GM21737 (cell line): ENCODE results near the gene OR2B6.
"Not testable (repeated sequence)": the region's sequence is repeated elsewhere in the genome, so short reads cannot be mapped to it uniquely, and the experiment has no call there.

Experiments used
- ATAC-seq: cut with Tn5 transposase; IDR thresholded peaks from one replicate; pipeline ENCODE4 v1.9.1; 2021; ENCODE audit warnings: mild to moderate bottlenecking, moderate library complexity; ENCODE audit not compliant: unreplicated experiment

Gene OR2B6

DNA sequence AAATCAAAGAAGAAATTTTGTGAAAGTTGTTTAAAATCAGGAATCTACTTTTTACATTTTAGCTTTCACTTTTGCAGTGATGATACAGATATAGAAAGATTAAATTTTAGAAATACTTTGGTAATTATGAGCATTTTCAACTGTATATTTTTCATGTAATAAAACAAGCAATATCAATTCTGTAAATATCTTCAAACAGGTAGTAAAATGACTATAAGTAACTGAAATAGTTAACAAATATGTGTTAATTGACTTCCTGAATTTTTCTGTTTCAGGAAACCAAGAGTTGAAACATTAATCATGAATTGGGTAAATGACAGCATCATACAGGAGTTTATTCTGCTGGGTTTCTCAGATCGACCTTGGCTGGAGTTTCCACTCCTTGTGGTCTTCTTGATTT lies at the start of gene OR2B6:
TSS of gene OR2B6 (plus strand) at position 301 of the 400 bp plus-strand sequence. CDS start at position 301, 0 bp downstream.
- no peak for ATAC-seq

DNA sequence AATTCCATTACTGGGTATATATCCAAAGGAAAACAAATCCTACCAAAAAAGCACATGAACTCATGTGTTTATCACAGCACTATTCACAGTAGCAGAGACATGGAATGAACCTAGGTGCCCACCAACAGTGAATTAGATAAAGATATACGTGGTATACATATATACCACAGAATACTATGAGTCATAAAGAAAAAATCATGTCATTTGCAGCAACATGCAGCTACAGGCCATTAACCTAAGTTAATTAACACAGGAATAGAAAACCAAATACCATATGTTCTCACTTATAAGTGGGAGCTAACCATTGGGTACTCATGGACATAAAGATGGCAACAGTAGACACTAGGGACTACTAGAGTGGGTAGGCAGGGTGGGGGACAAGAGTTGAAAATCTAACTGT lies 49.0 kb upstream of the OR2B6 start:
- no peak for ATAC-seq

DNA sequence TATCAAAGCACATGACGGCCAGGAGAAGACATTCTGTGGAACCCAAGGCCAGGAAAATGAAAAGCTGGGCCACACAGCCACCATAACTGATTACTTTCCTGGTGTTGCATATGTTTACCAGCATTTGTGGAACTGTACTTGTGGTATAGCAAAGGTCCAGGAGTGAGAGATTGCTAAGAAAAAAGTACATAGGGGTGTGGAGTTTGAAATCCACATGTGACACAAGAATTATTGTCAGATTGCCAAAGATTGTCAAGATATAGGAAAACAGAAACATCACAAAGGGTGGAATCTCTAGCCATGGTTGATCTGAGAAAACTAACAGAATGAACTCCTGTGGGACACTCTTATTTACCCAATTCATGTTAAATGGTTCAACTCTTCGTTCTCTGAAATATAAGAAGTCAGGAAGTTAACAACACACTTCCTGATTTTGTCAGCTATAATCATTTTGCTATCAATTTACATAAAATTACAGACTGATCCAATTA lies 45.0 kb upstream of the OR2B6 start, which contains the start of gene OR2B2:
TSS of gene OR2B2 (minus strand) at position 441 of the 491 bp plus-strand sequence. CDS start at position 364, 77 bp downstream.
- ATAC-seq: no peak

DNA sequence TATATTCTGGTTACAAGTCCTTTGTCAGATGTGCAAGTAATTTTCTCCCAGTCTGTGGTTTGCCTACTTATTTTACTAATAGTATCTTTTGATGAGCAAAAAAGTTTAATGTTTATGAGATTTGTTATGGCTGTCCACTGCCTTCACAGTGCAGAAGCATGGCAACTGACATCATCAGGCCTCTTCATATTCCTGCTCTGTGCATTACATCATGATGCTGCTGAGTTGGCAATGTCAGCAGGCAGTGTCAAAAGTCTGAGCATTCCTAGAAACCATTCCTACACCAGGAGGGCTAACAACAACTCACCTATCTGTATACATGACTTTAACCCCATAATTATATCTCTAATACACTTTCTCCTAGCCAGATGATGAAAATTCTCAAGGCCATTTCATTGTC lies 34.1 kb upstream of the OR2B6 start:
- no peak for ATAC-seq

DNA sequence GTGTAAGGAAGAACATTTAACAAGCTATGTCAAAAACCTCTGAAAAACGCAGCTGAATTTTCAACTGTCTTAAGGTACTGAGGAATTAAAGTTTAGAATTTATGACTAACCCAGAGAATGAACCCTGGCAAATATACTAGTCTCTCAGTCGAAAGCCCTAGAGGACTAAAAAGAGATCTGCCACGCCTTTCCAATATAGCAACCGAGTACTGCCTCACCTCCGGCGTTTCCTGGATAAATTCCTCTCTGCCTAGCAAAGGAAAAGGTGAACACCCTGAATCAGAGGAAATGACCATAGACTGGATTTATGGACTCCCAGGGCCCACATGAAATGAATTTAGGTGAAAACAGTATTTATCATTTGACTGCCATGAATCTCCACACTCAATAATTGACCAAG lies 32.9 kb upstream of the OR2B6 start:
- ATAC-seq: no peak

DNA sequence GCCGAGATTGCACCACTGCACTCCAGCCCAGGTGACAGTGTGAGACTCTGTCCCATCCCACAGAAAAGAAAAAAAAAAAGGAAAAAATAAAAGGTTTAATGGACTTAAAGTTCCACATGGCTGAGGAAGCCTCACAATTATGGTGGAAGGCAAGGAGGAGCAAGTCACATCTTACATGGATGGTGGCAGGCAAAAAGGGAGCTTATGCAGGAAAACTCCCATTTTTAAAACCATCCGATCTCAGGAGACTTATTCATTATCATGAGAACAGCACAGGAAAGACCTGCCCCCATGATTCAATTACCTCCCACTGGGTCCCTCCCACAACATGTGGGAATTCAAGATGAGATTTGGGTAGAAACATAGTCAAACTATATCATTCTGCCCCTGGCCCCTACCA lies 29.0 kb upstream of the OR2B6 start:
- not testable (repeated sequence) for ATAC-seq

DNA sequence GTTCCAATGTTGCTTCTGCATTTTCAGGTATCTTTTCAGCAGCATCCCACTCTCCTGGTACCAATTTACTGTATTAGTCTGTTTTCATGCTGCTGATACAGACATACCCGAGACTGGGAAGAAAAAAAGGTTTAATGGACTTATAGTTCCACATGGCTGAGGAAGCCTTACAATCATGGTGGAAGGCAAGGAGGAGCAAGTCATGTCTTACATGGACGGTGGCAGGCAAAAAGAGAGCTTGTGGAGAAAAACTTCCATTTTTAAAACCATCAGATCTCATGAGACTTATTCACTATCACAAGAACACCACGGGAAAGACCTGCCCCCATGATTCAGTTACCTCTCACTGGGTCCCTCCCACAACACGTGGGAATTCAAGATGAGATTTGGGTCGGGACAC lies 27.1 kb upstream of the OR2B6 start:
- not testable (repeated sequence) for ATAC-seq

DNA sequence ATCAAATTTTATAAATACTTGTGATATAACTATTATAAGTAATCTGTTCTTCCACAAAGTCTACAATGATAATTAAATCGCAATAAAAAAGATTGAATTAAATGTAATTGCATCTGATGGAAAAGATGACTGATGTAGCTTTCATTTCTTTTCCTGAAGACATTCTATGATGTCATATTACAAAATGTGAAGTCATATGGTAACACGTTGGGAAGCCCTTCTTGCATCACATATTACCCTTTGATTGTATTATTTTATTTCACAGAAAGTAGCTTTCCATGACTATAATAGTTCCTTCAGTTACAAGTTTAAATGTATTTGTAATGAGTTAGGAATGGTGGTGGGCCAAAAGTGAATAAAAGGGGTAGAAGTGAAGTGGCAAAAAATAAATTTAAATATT lies 25.8 kb upstream of the OR2B6 start:
- ATAC-seq: no peak

DNA sequence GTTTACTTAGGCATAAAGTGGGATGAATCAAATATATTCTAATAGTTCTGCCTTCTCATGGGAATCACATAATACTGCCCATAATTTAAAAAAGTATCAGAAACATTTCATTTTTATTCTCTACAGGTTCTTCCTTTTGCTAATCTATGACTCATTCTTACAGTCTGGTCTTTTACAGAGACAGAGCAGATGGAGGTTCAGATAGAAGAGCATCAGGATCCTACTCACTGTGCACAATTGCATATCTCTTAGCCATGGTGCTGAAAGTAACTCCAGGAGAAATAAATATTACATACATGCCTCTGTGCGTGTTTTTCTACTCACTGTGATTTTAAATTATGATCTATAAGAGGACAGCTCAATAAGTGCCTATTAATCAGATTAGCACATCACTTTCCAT lies 16.3 kb upstream of the OR2B6 start:
- ATAC-seq: no peak

DNA sequence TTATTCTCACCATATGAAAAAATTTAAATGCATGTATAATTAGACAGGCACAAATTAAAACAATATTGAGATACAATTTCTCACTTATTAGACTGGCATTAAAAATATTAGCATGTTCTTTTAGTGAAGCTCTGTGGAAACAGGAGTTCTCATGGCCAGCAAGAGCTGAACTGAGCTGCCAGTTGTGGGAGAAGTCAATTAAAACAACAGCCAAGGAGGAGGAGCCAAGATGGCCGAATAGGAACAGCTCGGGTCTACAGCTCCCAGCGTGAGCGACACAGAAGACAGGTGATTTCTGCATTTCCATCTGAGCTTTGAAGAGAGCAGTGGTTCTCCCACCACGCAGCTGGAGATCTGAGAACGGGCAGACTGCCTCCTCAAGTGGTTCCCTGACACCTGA lies 14.0 kb upstream of the OR2B6 start:
- ATAC-seq: not testable (repeated sequence)

DNA sequence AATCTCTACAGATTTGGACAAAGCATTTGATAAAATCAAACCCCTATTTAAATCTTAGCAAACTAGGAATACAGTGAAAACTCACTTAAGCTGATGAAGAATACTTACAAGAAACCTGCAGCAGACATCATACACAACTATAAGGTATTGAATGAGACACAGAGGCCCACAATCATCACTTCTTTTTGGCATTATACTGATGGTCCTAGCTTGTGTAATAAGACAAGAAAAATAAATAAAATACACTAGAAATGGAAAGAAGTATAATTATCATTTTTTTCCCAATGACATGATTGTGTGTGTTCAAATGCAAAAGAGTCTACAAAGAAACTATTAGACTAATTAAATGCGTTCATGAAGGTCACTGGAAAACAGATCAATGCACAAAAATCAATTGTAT lies 8.8 kb upstream of the OR2B6 start:
- ATAC-seq: no peak

DNA sequence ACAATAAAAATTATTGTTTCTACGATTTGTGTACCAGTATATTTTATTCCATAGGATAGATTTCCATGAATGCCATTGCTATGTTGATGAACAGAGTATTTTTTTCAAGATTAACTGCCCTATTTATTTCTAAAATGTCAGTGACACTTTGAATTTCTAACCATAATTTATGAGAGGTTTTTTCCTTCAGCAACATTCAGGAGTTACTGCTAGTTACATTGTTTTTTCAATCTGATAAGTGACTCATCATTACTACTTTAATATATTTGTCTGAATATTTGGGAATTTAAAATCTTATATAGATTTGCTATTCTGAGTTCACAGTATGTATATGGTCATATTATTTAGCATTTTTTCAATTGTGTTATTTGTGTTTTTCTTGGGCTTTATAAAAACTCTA lies 6.0 kb upstream of the OR2B6 start:
- no peak for ATAC-seq

DNA sequence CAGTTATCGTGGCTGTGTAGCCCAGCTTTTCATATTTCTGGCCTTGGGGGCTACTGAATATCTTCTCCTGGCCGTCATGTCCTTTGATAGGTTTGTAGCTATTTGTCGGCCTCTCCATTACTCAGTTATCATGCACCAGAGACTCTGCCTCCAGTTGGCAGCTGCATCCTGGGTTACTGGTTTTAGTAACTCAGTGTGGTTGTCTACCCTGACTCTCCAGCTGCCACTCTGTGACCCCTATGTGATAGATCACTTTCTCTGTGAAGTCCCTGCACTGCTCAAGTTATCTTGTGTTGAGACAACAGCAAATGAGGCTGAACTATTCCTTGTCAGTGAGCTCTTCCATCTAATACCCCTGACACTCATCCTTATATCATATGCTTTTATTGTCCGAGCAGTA lies 475 bp downstream of the OR2B6 start:
- ATAC-seq: no peak

DNA sequence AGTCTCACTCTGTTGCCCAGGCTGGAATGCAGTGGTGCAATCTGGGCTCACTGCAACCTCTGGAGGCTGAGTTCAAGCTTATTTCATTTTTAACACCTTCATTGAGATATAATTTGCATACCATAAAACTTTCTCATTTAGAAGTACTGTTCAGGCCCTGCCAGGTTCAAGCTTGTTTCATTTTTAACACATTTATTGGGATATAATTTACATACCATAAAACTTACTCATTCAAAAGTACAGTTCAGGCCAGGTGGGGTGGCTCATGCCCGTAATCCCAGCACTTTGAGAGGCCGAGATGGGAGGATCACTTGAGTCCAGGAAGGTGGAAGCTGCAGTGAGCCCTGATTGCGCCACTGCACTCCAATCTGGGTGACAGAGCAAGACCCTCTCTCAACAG lies 5.5 kb downstream of the OR2B6 start:
- ATAC-seq: no peak

DNA sequence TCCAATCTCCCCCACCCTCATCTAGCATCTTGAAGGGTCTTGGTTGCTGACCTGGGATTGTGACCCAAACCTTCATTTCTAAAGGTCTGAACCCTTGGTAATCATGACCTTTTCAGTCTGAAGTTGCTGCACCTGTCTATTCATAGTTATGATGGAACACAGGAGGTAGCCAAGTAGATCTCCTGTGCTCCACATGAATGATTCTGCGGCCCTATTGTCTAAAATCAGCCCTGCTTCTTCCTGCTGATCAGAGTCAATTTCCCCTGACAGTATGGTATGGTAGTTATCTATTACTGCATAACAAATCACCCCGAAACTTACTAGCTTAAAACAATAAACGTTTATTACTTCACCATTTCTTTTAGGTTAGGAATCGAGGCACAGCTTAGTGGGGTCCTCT lies 9.0 kb downstream of the OR2B6 start:
- ATAC-seq: no peak

DNA sequence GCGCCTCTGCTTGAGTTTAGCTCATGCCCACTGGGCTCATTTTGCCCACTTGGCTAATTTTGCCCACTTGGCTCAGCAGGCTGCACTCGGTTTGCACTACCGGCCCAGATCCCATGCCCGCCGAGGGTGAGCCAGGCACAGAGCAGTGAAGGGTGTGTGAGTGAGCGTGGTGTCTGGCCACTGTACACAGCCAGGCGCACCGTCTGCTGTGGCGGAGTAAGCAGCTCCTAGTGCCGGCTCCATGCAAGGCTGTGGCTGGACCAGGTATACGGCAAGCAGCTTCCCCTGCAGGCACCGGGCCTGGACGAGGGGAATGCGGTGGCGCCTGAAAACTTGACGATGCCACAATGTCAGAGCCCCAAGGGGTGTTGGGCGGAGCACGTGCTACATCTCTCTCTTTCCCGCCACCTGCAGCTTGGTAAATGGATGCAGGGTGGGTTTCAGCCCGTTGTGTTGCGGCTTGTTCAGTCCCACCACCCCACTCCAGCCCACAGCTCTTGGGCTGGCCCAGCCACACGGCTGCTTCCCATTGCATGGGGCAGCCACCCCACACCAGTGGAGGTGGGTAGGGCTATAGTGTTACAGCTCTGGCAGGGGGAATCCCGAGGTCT lies 9.9 kb downstream of the OR2B6 start:
- ATAC-seq: no peak

DNA sequence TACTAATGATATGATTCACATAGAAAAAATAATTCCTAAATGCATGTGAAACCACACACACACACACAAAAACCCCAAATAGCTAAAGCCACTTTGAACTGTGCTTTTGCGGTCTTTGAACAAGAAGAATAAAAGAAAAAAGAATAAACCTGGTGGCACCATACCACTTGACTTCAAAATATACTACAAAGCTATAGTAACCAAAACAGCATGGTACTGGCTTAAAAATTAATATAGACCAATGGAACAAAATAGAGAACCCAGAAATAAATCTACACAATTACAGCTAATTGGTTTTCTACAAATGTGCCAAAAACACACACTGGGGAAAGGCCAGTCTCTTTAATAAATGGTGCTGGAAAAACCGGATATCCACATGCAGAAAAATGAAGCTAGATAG lies 13.4 kb downstream of the OR2B6 start:
- no peak for ATAC-seq

DNA sequence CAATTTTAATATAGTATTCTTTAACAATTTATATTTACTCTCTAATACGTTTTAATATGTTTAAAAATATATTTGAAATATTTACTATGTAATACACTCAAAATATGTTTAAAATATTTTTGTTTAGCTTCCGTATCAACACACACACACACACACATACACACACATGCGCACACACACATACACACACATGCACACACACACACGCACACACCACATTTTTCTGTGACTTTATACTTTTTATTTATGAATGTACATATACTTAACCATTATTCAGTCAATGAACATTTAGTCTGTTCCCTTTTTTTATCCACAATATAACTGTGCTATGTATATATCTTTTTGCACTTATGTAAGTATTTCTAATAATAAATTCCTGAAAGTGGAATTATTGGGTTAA lies 15.7 kb downstream of the OR2B6 start:
- no peak for ATAC-seq

DNA sequence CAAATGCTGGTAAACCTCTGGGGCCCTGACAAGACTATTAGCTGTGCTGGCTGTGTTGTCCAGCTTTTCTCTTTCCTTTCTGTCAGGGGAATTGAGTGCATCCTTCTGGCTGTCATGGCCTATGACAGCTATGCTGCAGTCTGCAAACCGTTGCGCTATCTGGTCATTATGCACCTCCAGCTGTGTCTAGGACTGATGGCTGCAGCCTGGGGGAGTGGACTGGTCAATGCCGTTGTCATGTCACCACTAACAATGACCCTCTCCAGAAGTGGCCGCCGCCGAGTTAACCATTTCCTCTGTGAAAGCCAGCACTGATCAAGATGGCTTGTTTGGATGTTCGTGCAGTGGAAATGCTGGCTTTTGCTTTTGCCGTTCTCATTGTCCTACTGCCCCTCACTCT lies 20.3 kb downstream of the OR2B6 start:
- no peak for ATAC-seq

DNA sequence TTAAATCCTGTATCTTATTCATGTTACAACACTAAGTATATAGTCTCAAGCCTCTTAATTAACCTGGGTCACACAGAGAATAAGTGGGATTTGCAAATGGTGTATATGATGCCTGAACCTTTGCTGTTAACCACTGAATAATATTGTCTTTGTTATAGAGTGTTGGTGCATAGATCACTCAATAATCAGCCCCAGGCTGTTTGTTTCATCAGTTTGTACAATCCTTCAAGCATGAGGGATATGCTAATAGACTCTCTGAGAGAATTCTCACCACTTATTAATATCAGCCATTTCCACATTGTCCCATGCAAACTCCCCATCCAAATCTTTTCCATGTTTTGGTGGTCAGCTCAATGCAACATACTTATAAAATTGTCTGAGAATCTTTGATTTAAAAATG lies 21.7 kb downstream of the OR2B6 start:
- ATAC-seq: no peak

DNA sequence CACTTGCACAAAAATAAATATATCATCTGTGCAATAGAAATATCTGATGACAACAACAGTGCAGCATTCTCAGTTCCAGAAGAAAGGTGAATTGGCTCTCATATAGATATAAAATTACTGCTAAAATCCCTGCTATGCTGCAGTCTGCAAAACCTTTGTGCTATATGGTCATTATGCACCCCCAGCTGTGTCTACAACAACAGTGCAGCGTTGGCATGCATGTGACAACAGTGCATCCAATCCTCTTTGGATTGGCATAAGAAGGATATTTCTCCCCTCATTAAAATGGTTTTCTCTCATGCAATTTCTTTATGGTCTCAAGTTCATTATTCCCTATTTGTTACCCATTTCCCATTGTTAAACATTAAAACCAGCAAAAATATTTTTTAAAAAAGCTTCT lies 23.1 kb downstream of the OR2B6 start:
- no peak for ATAC-seq

DNA sequence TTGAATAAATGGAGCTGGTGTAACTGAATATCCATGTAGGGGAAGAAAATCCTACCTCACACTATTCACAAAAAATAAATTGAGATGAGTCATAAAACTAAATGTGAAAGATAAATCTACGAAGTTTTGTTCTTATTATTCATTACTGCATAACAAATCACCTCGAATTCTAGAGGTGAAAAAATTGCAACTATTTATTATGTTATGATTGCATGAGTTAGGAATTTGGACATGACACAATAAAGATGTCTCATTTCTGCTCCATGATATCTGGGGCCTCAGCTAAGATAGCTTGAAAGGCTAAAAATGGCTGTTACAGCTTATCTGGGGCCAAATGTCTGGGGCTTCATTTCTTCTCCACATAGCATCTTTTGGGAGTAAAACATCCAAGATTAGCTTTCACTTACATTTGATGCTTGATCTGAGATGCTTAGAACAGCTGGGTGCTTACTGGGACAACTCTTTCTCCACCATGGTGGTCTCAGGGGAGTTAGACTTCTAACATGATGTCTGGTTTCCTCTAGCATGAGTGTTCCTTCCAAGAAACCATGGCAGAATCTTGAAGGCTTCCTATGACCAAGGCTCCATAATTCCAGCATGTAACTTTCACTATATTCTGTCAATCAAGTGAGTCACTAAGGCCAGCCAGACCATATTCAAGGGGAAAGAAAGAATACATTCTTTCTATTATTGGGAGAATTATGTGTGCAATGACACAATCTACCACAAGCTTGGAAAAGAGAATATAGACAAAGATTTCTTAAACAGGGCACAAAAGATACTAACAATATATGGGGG lies 30.1 kb downstream of the OR2B6 start:
- no peak for ATAC-seq
